ENCODE results near the gene SLC19A1. TPM values are rescaled to one million over a fixed set of nuclear protein-coding genes. Genes with fewer than 3 reads are reported as not detected.

The SLC19A1 gene
- total RNA-seq, 1 experiment from 2014 or later = 25.4 TPM

- intact Hi-C loops (cut with micrococcal nuclease) = no loop called here
- ChIA-PET POLR2A (no interaction called here), CTCF (no interaction called here)
- H3K27me3 Mint-ChIP-seq (ENCODE audit: insufficient read depth, unreplicated experiment) = no peaks in the 10 kb centered on the region
- no peak overlapping the region for H3K27ac Mint-ChIP-seq (ENCODE audit: low read depth, unreplicated experiment)
- H3K9me3 Mint-ChIP-seq (ENCODE audit: unreplicated experiment) = no peaks in the 10 kb centered on the region
- TF ChIP-seq CTCF (IDR thresholded peaks at IDR 0.05; ENCODE audit: unreplicated experiment) = no peak
- H3K4me3 Mint-ChIP-seq (ENCODE audit: unreplicated experiment) = no peak overlapping the region
- no TSS peak for BruUV-seq (replicated peaks)
- no peak for DNase-seq (ENCODE audit: unreplicated experiment)
- no peaks in the 10 kb centered on the region for H3K4me1 Mint-ChIP-seq (ENCODE audit: insufficient read depth, unreplicated experiment)
- H3K36me3 Mint-ChIP-seq (ENCODE audit: insufficient read depth, unreplicated experiment) = peaks cover 7% of the 10 kb centered on the region
These were observed 31.2 kb downstream of the SLC19A1 start for GRCh38 chr21:45511007-45511406.

- intact Hi-C loops (cut with micrococcal nuclease) = no loop called here
- Mint-ChIP-seq H3K27ac (ENCODE audit: low read depth, unreplicated experiment) (no peak overlapping the region), H3K4me1 (ENCODE audit: insufficient read depth, unreplicated experiment) (no peaks in the 10 kb centered on the region), H3K9me3 (ENCODE audit: unreplicated experiment) (no peaks in the 10 kb centered on the region), H3K4me3 (ENCODE audit: unreplicated experiment) (no peak overlapping the region), H3K36me3 (ENCODE audit: insufficient read depth, unreplicated experiment) (peaks cover 7% of the 10 kb centered on the region), H3K27me3 (ENCODE audit: insufficient read depth, unreplicated experiment) (no peaks in the 10 kb centered on the region)
- no peak for TF ChIP-seq CTCF (IDR thresholded peaks at IDR 0.05; ENCODE audit: unreplicated experiment)
- ChIA-PET CTCF (no interaction called here), POLR2A (no interaction called here)
- BruUV-seq (replicated peaks) = no TSS peak
- DNase-seq (ENCODE audit: unreplicated experiment) = no peak
These were observed 31.7 kb downstream of the SLC19A1 start for GRCh38 chr21:45510466-45510955.

GRCh38 chr21:45509566-45510465 lies 32.4 kb downstream of the SLC19A1 start:
- no peak overlapping the region for H3K27ac Mint-ChIP-seq (ENCODE audit: low read depth, unreplicated experiment)
- no peak overlapping the region for H3K4me3 Mint-ChIP-seq (ENCODE audit: unreplicated experiment)
- no peaks in the 10 kb centered on the region for H3K27me3 Mint-ChIP-seq (ENCODE audit: insufficient read depth, unreplicated experiment)
- POLR2A ChIA-PET = no interaction called here
- H3K36me3 Mint-ChIP-seq (ENCODE audit: insufficient read depth, unreplicated experiment) = peaks cover 7% of the 10 kb centered on the region
- BruUV-seq (replicated peaks) = no TSS peak
- intact Hi-C loops (cut with micrococcal nuclease) = no loop called here
- H3K9me3 Mint-ChIP-seq (ENCODE audit: unreplicated experiment) = no peaks in the 10 kb centered on the region
- CTCF ChIA-PET = no interaction called here
- TF ChIP-seq CTCF (IDR thresholded peaks at IDR 0.05; ENCODE audit: unreplicated experiment) = no peak
- H3K4me1 Mint-ChIP-seq (ENCODE audit: insufficient read depth, unreplicated experiment) = no peaks in the 10 kb centered on the region
- DNase-seq (ENCODE audit: unreplicated experiment) = no peak

- H3K9me3 Mint-ChIP-seq (ENCODE audit: unreplicated experiment) = no peaks in the 10 kb centered on the region
- H3K4me1 Mint-ChIP-seq (ENCODE audit: insufficient read depth, unreplicated experiment) = no peaks in the 10 kb centered on the region
- no peaks in the 10 kb centered on the region for H3K27me3 Mint-ChIP-seq (ENCODE audit: insufficient read depth, unreplicated experiment)
- ChIA-PET CTCF (interaction anchor here (0.7 kb wide), 1 partner anchor 477 kb away, joined by 3 read pairs; no protein-coding TSS in a partner anchor), POLR2A (no interaction called here)
- intact Hi-C loops (cut with micrococcal nuclease) = no loop called here
- no peak overlapping the region for H3K4me3 Mint-ChIP-seq (ENCODE audit: unreplicated experiment)
- DNase-seq (ENCODE audit: unreplicated experiment) = no peak
- H3K36me3 Mint-ChIP-seq (ENCODE audit: insufficient read depth, unreplicated experiment) = peaks cover 7% of the 10 kb centered on the region
- BruUV-seq (replicated peaks) = no TSS peak
- no peak for TF ChIP-seq CTCF (IDR thresholded peaks at IDR 0.05; ENCODE audit: unreplicated experiment)
- no peak overlapping the region for H3K27ac Mint-ChIP-seq (ENCODE audit: low read depth, unreplicated experiment)
These were observed 33.4 kb downstream of the SLC19A1 start for GRCh38 chr21:45508607-45509565.
